GM23338 (cell line): ENCODE data around the gene FBXW11.

Experiments used
- CTCF ChIP-seq, 2 experiments: fragments of 200-600 bp in 1 of 2; sonication (generic) in 1 of 2; conservative IDR thresholded peaks; 2 replicates each; pipeline versions ENCODE4 v1.5.1 to v1.6.1; 2016 to 2017; ENCODE audit warnings: antibody characterized with exemption in 2 of 2, low read depth in 2 of 2, mild to moderate bottlenecking in 2 of 2, moderate library complexity in 1 of 2
- EZH2 ChIP-seq: fragments of 200-600 bp; sonication (generic); IDR thresholded peaks from one replicate; pipeline ENCODE4 v1.8.0; 2017; ENCODE audit warnings: antibody characterized with exemption, mild to moderate bottlenecking, low read depth; ENCODE audit not compliant: unreplicated experiment
- TF ChIP-seq, protein P1 (sequence below): fragments of 250-450 bp; sonication (Bioruptor Pico); IDR thresholded peaks from 2 replicates; pipeline ENCODE4 v1.5.0; 2020; ENCODE audit warnings: mild to moderate bottlenecking, moderate library complexity

- TF ChIP-seq CTCF (conservative IDR thresholded peaks at IDR 0.05; ENCODE audit: low read depth in 2 of 2) = no peak
- no peak for TF ChIP-seq EZH2
- TF ChIP-seq, protein P1, sequence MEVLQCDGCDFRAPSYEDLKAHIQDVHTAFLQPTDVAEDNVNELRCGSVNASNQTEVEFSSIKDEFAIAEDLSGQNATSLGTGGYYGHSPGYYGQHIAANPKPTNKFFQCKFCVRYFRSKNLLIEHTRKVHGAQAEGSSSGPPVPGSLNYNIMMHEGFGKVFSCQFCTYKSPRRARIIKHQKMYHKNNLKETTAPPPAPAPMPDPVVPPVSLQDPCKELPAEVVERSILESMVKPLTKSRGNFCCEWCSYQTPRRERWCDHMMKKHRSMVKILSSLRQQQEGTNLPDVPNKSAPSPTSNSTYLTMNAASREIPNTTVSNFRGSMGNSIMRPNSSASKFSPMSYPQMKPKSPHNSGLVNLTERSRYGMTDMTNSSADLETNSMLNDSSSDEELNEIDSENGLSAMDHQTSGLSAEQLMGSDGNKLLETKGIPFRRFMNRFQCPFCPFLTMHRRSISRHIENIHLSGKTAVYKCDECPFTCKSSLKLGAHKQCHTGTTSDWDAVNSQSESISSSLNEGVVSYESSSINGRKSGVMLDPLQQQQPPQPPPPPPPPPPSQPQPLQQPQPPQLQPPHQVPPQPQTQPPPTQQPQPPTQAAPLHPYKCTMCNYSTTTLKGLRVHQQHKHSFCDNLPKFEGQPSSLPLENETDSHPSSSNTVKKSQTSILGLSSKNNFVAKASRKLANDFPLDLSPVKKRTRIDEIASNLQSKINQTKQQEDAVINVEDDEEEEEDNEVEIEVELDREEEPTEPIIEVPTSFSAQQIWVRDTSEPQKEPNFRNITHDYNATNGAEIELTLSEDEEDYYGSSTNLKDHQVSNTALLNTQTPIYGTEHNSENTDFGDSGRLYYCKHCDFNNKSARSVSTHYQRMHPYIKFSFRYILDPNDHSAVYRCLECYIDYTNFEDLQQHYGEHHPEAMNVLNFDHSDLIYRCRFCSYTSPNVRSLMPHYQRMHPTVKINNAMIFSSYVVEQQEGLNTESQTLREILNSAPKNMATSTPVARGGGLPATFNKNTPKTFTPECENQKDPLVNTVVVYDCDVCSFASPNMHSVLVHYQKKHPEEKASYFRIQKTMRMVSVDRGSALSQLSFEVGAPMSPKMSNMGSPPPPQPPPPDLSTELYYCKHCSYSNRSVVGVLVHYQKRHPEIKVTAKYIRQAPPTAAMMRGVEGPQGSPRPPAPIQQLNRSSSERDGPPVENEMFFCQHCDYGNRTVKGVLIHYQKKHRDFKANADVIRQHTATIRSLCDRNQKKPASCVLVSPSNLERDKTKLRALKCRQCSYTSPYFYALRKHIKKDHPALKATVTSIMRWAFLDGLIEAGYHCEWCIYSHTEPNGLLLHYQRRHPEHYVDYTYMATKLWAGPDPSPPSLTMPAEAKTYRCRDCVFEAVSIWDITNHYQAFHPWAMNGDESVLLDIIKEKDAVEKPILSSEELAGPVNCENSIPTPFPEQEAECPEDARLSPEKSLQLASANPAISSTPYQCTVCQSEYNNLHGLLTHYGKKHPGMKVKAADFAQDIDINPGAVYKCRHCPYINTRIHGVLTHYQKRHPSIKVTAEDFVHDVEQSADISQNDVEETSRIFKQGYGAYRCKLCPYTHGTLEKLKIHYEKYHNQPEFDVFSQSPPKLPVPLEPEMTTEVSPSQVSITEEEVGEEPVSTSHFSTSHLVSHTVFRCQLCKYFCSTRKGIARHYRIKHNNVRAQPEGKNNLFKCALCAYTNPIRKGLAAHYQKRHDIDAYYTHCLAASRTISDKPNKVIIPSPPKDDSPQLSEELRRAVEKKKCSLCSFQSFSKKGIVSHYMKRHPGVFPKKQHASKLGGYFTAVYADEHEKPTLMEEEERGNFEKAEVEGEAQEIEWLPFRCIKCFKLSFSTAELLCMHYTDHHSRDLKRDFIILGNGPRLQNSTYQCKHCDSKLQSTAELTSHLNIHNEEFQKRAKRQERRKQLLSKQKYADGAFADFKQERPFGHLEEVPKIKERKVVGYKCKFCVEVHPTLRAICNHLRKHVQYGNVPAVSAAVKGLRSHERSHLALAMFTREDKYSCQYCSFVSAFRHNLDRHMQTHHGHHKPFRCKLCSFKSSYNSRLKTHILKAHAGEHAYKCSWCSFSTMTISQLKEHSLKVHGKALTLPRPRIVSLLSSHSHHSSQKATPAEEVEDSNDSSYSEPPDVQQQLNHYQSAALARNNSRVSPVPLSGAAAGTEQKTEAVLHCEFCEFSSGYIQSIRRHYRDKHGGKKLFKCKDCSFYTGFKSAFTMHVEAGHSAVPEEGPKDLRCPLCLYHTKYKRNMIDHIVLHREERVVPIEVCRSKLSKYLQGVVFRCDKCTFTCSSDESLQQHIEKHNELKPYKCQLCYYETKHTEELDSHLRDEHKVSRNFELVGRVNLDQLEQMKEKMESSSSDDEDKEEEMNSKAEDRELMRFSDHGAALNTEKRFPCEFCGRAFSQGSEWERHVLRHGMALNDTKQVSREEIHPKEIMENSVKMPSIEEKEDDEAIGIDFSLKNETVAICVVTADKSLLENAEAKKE = no peak
These were observed 158.0 kb downstream of the FBXW11 start for GRCh38 chr5:171848486-171848885.
